Epithelial cell of proximal tubule (primary cell): Measurements from ENCODE around the gene SLC35F2. TPM values are rescaled to one million over a fixed set of nuclear protein-coding genes. Genes with fewer than 3 reads are reported as not detected.

Experiments
- DNase-seq: peaks from one replicate; pipeline ENCODE4 v3.0.0-alpha.2; 2011; ENCODE audit warnings: low read depth
- H3K4me3 ChIP-seq: 2 replicates; pipeline ENCODE4 v1.5.1; 2011; ENCODE audit warnings: low read depth, mild to moderate bottlenecking, low read length
- total RNA-seq: library from RNA; depleted of rRNA; stranded (reverse); fragments of >200 nt; gene quantifications from 2 replicates; pipeline ENCODE4 v1.2.3, GENCODE V29; 2015
- TF ChIP-seq, protein P1 (sequence below): conservative IDR thresholded peaks from 2 replicates; pipeline ENCODE4 v1.5.1; 2012; ENCODE audit warnings: low read depth, mild to moderate bottlenecking, low read length

SLC35F2 gene
- total RNA-seq, 1 donor from 2014 or later: 41.2 TPM

DNA sequence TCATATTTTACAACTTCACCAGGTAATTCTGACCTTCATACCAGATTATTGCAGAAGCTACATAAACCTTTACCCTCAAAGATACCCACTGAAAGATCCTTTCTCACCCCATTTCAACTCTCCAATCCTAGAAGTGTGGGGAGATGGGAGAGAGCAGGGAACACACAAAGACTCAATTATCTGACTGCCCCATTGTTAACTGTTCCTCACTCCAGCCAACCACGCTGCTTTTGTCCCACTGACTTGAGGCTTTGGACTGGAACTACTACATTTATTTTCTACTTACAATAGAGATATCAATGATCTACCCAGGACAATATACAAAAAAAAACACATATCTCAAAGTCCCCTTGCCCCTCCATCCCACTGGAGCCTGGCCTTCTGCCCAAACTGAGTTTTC is 102.0 kb downstream of the SLC35F2 start:
- no peak for DNase-seq
- TF ChIP-seq, protein P1, sequence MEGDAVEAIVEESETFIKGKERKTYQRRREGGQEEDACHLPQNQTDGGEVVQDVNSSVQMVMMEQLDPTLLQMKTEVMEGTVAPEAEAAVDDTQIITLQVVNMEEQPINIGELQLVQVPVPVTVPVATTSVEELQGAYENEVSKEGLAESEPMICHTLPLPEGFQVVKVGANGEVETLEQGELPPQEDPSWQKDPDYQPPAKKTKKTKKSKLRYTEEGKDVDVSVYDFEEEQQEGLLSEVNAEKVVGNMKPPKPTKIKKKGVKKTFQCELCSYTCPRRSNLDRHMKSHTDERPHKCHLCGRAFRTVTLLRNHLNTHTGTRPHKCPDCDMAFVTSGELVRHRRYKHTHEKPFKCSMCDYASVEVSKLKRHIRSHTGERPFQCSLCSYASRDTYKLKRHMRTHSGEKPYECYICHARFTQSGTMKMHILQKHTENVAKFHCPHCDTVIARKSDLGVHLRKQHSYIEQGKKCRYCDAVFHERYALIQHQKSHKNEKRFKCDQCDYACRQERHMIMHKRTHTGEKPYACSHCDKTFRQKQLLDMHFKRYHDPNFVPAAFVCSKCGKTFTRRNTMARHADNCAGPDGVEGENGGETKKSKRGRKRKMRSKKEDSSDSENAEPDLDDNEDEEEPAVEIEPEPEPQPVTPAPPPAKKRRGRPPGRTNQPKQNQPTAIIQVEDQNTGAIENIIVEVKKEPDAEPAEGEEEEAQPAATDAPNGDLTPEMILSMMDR: no peak

DNA sequence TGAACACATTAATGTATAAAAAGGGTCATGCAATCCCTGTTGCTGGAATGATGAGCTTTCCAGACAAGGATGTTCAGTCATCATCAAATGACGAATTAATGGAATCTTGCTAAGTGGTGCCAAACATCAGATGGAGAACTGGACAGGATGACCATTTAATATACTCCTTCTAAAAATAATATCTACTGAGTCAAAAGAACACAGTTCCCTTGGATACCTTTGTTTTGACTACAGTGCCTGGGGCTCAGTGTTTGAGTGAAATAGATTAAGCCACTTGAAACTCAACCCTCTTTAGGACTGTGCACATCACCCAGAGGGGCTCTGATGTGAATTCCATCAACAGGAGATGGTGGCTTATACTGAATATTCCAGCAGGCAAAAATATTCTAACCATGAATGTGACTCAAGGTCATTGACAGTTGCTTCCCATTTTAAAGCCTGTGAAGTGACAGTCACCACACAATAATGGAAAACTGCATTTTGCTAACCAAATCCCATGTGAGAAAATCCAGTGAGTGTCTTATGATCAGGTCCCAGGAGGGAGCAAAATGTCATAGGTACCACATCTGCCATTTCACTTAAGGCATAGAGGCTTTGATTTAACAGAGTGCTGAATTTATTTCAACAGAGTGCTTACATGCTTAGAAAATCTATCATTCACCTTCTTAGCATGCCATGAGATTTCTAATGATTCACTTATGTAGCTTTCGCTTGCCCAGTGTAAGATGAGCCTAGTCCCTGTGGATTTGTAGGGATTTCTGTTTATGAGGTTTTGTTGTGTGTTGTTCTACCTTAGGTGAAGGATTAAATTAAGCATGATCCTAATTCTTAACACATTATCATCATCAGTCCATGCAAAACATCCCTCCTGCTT is 105.4 kb downstream of the SLC35F2 start:
- TF ChIP-seq, protein P1: no peak
- H3K4me3 ChIP-seq: no peak overlapping the region
- no peak for DNase-seq

More for the DNA sequence above, 102.0 kb downstream of the SLC35F2 start:
- no peak overlapping the region for H3K4me3 ChIP-seq

DNA sequence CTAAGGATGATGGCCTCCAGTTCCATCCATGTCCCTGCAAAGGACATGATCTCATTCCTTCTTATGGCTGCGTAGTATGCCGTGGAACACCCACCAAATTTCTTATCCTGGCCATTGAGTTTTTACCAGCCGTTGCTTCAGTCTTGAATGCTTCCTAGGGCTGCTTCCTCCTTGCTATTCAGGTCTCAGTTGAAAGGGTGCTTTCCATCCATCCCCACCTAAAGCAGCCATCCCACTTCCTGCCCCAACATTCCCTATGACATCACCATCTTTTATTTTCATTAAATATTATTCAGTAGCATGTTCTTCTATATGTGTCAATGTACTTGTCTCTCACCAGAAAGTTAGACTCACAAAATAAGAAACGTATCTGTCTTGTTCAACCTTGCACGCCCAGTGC is 106.1 kb downstream of the SLC35F2 start:
- no peak overlapping the region for H3K4me3 ChIP-seq
- TF ChIP-seq, protein P1: no peak
- no peak for DNase-seq

GRCh38 chr11:107751082-107751481 is 107.5 kb downstream of the SLC35F2 start:
- TF ChIP-seq, protein P1: no peak
- H3K4me3 ChIP-seq: no peak overlapping the region
- DNase-seq: no peak

DNA sequence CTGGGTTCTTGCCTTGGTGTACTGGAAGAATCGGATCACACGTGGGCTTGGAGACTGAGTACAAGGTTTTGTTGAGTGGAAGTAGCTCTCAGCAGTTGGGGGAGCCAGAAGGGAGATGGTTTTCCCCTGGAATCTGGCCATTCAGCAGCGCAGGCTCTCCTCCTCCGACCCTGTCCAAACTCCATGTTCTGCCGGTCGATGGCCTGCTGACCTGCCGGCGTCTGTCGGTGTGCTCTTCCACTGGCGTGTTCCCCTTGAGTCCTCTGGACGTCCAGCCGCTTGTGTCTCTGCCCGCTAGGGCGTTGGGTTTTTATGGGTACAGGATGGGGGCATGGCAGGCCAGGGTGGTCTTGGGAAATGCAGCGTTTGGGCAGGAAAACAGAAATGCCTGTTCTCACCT is 108.3 kb downstream of the SLC35F2 start:
- DNase-seq: no peak
- H3K4me3 ChIP-seq: no peak overlapping the region
- TF ChIP-seq, protein P1: no peak

DNA sequence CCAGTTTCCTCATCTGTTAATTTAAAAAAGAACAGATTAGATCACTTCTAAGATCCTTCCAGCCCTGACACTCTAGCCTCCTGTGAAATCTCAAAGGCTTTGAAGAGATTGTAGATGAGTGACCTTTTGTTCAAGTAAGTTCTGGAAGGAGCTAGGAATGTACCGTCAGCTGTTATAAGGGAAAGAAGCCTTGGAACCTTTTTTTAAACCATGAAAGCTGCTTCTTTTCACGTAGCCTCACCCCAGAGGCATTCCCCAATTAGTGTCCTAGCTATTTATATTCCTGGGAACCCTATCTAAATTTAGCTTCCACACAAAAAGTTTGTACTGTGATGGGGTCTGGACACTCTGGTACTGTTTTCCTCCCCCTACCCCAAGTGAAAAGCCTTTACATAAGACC is 111.0 kb downstream of the SLC35F2 start:
- H3K4me3 ChIP-seq: no peak overlapping the region
- no peak for DNase-seq
- TF ChIP-seq, protein P1: no peak

DNA sequence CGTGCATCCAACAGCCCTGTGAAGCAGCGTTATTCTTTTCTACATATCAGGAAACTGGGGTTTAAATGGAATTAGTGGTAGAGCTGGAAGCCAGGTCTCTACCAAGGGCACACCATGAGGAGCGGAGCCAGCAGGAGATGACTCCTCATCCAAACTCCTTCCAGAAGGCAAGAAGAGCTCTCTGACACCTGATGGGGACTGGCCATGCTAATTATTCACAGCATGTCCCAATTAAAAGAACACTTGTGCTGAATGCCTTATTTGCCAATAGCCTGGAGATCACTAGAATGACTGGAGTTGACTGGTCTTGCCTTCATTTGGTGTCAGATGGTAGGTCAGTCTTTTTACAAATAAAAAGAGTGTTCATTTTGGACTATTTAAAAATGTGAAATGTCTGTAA is 113.9 kb downstream of the SLC35F2 start:
- no peak for DNase-seq
- TF ChIP-seq, protein P1: no peak
- H3K4me3 ChIP-seq: no peak overlapping the region
